ENCODE measurements around the gene STK4. TPM values are rescaled to one million over a fixed set of nuclear protein-coding genes. Genes with fewer than 3 reads are reported as not detected.
A peak's percentile ranks its signal among the peaks of the same experiment; 100 is the strongest.

The STK4 gene
- 219 and 245 TPM in 2 replicates for total RNA-seq

DNA sequence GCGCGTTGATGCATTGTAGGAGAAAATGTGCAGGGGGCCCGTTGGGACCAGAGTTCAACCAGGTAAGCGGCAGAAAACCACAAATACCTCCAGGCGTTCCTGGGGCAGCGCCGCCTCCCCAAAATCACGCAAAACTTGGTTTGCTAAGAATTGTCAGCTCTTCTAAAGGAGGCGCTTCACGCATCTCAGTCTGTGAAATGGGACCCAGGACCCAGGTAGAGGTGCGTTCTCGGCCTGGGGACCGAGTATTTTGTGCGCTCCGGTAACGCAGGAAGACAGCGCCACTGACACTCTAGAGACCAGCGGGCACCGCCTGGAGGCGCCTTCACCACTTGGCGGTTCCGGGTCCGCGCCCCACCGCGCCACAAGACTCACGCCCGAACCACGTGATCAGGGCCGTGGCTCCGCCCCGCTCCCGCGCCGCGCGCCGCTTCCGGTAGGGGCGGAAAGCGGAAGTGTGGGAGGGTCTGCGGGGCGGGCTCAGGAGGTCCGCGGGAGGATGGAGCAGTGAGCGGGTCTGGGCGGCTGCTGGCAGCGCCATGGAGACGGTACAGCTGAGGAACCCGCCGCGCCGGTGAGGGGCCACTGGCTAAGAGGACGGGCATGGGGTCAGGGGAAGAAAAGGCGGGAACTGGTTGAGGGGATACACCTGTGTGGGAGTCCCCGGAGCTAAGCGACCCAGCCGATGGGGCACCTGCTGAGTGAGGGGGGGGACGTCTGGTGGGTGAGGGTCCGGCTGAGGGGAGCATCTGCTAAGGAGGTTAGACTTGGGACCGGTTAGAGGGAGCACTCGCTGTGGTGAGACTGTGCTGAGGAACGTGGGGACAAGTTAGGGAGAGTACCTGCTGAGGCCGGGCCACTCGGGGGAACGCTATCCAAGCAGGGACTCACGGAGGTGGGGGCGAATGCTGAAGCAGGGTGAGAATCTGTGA lies at the start of gene STK4:
STK4 (plus strand) TSS at position 483 of the 932 bp plus-strand sequence; CDS start at position 540, 57 bp downstream.
- Mint-ChIP-seq H3K4me3 (peak within 1 kb of the TSS; percentile 99), H3K4me1 (peaks cover 67% of the 10 kb centered on the region), H3K9me3 (no peaks in the 10 kb centered on the region), H3K27me3 (no peaks in the 10 kb centered on the region), H3K27ac (peak within 1 kb of the TSS; percentile 97), H3K36me3 (ENCODE audit: low read depth) (peaks cover 38% of the 10 kb centered on the region)
- ATAC-seq (ENCODE audit: low read depth) (peak; percentile 78), DNase-seq (peak; percentile 98)
- TF ChIP-seq, protein P1, sequence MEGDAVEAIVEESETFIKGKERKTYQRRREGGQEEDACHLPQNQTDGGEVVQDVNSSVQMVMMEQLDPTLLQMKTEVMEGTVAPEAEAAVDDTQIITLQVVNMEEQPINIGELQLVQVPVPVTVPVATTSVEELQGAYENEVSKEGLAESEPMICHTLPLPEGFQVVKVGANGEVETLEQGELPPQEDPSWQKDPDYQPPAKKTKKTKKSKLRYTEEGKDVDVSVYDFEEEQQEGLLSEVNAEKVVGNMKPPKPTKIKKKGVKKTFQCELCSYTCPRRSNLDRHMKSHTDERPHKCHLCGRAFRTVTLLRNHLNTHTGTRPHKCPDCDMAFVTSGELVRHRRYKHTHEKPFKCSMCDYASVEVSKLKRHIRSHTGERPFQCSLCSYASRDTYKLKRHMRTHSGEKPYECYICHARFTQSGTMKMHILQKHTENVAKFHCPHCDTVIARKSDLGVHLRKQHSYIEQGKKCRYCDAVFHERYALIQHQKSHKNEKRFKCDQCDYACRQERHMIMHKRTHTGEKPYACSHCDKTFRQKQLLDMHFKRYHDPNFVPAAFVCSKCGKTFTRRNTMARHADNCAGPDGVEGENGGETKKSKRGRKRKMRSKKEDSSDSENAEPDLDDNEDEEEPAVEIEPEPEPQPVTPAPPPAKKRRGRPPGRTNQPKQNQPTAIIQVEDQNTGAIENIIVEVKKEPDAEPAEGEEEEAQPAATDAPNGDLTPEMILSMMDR (IDR thresholded peaks at IDR 0.05) = no peak
- CTCF ChIA-PET = interaction anchor here (3.5 kb wide), 1 partner anchor 12 kb away, joined by 20 read pairs; no protein-coding TSS in a partner anchor
- intact Hi-C loops (cut with micrococcal nuclease) = loop anchor here (1.0 to 5.0 kb wide), 9 partner anchors 13 to 755 kb away; partner anchors contain the start of genes OSER1, PABPC1L and PIGT
- POLR2A ChIA-PET = interaction anchor here (0.6 to 10.3 kb wide), 9 partner anchors 12 to 929 kb away, joined by 3 to 153 read pairs (median 6); partner anchors contain the start of gene YWHAB

DNA sequence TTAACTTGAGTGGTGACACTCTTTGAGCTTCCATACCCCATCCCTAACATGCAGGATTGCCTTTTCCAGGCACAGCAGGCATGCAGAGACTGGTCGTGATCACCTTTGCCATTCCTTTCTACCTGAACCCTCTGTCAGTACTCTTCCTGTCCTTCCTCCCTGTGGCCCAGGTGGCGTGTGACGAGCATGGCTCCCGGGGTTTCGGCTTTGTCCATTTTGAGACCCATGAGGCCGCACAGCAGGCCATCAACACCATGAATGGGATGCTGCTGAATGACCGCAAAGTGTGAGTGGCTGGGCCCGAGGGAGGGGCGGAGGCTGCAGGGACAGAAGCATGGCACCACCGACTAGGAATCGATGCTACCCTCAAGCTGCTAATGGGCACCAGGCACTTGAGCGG lies 49.7 kb upstream of the STK4 start:
- Mint-ChIP-seq H3K27me3 (no peaks in the 10 kb centered on the region), H3K36me3 (ENCODE audit: low read depth) (peaks cover 54% of the 10 kb centered on the region), H3K9me3 (no peaks in the 10 kb centered on the region), H3K4me1 (no peaks in the 10 kb centered on the region), H3K4me3 (no peak overlapping the region), H3K27ac (no peak overlapping the region)
- ATAC-seq (ENCODE audit: low read depth) (no peak), DNase-seq (no peak)
- TF ChIP-seq, protein P1 (IDR thresholded peaks at IDR 0.05) = no peak
- ChIA-PET CTCF (no interaction called here), POLR2A (no interaction called here)
- intact Hi-C loops (cut with micrococcal nuclease) = no loop called here

DNA sequence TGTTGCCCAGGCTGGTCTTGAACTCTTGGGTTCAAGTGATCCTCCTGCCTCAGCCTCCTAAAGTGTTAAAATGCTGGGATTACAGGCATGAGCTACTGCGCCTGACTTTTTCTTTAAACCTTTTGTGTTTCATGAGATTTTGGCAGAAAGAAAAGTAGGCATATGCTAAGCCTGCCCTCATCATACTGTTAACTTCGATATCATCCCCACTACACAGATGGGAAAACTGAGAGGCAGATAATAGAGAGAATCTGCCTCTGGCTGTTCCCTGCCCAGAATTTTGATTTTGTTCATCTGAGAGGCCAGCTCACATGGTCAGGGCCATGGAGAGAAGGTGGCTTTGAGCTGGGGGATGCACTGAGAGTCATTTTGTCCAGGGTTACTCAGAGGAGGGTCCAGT lies 48.9 kb upstream of the STK4 start:
- no peaks in the 10 kb centered on the region for H3K27me3 Mint-ChIP-seq
- H3K27ac Mint-ChIP-seq = no peak overlapping the region
- ATAC-seq (ENCODE audit: low read depth) (no peak), DNase-seq (no peak)
- CTCF ChIA-PET = no interaction called here
- H3K36me3 Mint-ChIP-seq (ENCODE audit: low read depth) = peaks cover 55% of the 10 kb centered on the region
- H3K4me3 Mint-ChIP-seq = no peak overlapping the region
- TF ChIP-seq, protein P1 (IDR thresholded peaks at IDR 0.05) = no peak
- intact Hi-C loops (cut with micrococcal nuclease) = no loop called here
- POLR2A ChIA-PET = no interaction called here
- no peaks in the 10 kb centered on the region for H3K9me3 Mint-ChIP-seq
- no peaks in the 10 kb centered on the region for H3K4me1 Mint-ChIP-seq

DNA sequence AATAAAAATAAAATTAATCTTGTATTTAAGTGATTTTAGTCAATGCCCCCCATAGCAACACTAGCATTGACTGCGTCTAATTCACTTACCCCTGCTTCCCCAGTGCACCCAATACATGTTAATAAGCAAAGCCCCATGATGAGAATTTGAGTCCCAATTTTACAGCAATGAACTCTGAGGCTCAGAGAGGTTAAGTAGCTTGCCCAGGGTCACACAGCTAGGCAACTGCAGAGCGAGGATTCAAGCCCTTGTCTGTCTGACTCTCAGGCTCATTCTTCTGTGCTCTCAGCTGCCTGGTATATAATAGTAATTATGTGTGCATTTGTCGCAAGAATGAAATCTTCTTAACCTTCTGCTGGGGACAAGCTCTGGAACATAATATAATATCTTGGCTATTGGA lies 48.0 kb upstream of the STK4 start:
- DNase-seq = no peak

DNA sequence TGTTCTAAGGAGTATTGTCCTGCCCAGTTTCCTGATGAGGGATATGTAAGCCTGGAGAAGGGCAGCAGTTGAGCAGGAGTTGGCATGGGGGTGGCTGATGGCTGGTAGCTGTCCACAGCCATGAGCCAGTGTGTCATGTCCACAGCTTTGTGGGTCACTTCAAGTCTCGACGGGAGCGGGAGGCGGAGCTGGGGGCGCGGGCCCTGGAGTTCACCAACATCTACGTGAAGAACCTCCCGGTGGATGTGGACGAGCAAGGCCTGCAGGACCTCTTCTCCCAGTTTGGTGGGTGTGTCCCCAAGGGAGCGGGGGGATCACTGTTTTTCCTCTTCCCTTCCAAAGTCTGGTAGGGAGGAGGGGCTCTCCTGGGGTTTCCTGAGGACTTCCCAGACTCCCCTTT lies 47.6 kb upstream of the STK4 start:
- CTCF ChIA-PET = no interaction called here

More for the DNA sequence above, 48.0 kb upstream of the STK4 start:
- POLR2A ChIA-PET = no interaction called here
- Mint-ChIP-seq H3K9me3 (no peaks in the 10 kb centered on the region), H3K36me3 (ENCODE audit: low read depth) (peaks cover 53% of the 10 kb centered on the region), H3K27ac (no peak overlapping the region), H3K4me1 (no peaks in the 10 kb centered on the region), H3K4me3 (no peak overlapping the region), H3K27me3 (no peaks in the 10 kb centered on the region)
- ATAC-seq (ENCODE audit: low read depth) = no peak
- TF ChIP-seq, protein P1 (IDR thresholded peaks at IDR 0.05) = no peak
- intact Hi-C loops (cut with micrococcal nuclease) = no loop called here
- CTCF ChIA-PET = no interaction called here

More for the DNA sequence above, 47.6 kb upstream of the STK4 start:
- no peak for ATAC-seq (ENCODE audit: low read depth)
- peaks cover 55% of the 10 kb centered on the region for H3K36me3 Mint-ChIP-seq (ENCODE audit: low read depth)
- no peak for DNase-seq
- intact Hi-C loops (cut with micrococcal nuclease) = no loop called here
- no peaks in the 10 kb centered on the region for H3K27me3 Mint-ChIP-seq
- TF ChIP-seq, protein P1 (IDR thresholded peaks at IDR 0.05) = no peak
- no peaks in the 10 kb centered on the region for H3K9me3 Mint-ChIP-seq
- no peak overlapping the region for H3K27ac Mint-ChIP-seq
- no peak overlapping the region for H3K4me3 Mint-ChIP-seq
- POLR2A ChIA-PET = no interaction called here
- no peaks in the 10 kb centered on the region for H3K4me1 Mint-ChIP-seq

All from activated B cell treated with CpG ODN at 0.5 μM for 24 hours (primary cell).